GM21515 (cell line): ENCODE data around the gene RTTN.
A peak's percentile ranks its signal among the peaks of the same experiment; 100 is the strongest.
"Not testable (repeated sequence)": the region's sequence is repeated elsewhere in the genome, so short reads cannot be mapped to it uniquely, and the experiment has no call there.

ENCODE experiments used
- ATAC-seq: cut with Tn5 transposase; IDR thresholded peaks from one replicate; pipeline ENCODE4 v1.9.1; 2021; ENCODE audit not compliant: unreplicated experiment

The RTTN gene

GRCh38 chr18:70205421-70206397 lies at the start of gene RTTN:
RTTN (minus strand) TSS chr18:70205687; CDS start chr18:70205658, 29 bp downstream.
- ATAC-seq, result peak; percentile 97

- no peak for ATAC-seq
These were observed 45.3 kb upstream of the RTTN start for GRCh38 chr18:70250781-70251180.

GRCh38 chr18:70249861-70250260 lies 44.4 kb upstream of the RTTN start:
- ATAC-seq, result not testable (repeated sequence)

- no peak for ATAC-seq
These were observed 43.6 kb upstream of the RTTN start for GRCh38 chr18:70249118-70249517.

- ATAC-seq, result no peak
These were observed 40.6 kb upstream of the RTTN start for GRCh38 chr18:70246061-70246466.

- ATAC-seq, result no peak
These were observed 37.8 kb upstream of the RTTN start for GRCh38 chr18:70243131-70243929.

GRCh38 chr18:70236921-70237320 lies 31.4 kb upstream of the RTTN start:
- not testable (repeated sequence) for ATAC-seq

- no peak for ATAC-seq
These were observed 30.0 kb upstream of the RTTN start for GRCh38 chr18:70235478-70235877.

GRCh38 chr18:70234667-70235459 lies 29.4 kb upstream of the RTTN start:
- ATAC-seq, result no peak

GRCh38 chr18:70233974-70234373 lies 28.5 kb upstream of the RTTN start:
- no peak for ATAC-seq

GRCh38 chr18:70232261-70232660 lies 26.8 kb upstream of the RTTN start:
- ATAC-seq, result no peak

GRCh38 chr18:70229639-70230038 lies 24.2 kb upstream of the RTTN start:
- no peak for ATAC-seq

- ATAC-seq, result no peak
These were observed 23.0 kb upstream of the RTTN start for GRCh38 chr18:70228536-70228935.

- no peak for ATAC-seq
These were observed 22.0 kb upstream of the RTTN start for GRCh38 chr18:70227438-70227837.

GRCh38 chr18:70221915-70222278 lies 16.4 kb upstream of the RTTN start:
- no peak for ATAC-seq

GRCh38 chr18:70221156-70221914 lies 15.8 kb upstream of the RTTN start:
- no peak for ATAC-seq

- ATAC-seq, result no peak
These were observed 15.1 kb upstream of the RTTN start for GRCh38 chr18:70220628-70221027.

- ATAC-seq, result no peak
These were observed 14.2 kb upstream of the RTTN start for GRCh38 chr18:70219688-70220087.

- ATAC-seq, result no peak
These were observed 11.3 kb upstream of the RTTN start for GRCh38 chr18:70216788-70217187.

- ATAC-seq, result no peak
These were observed 1.7 kb upstream of the RTTN start for GRCh38 chr18:70207181-70207580.
